ENCODE data around the gene AFAP1L2.

The AFAP1L2 gene

GRCh38 chr10:114404171-114405010, at the start of gene AFAP1L2:
Gene AFAP1L2 (minus strand): TSS chr10:114404502. CDS start chr10:114404455, 47 bp downstream.
- DNase-seq (ENCODE audit: low read depth), result no peak

- no peak for DNase-seq (ENCODE audit: low read depth)
Measured at GRCh38 chr10:114453576-114453975, 49.3 kb upstream of the AFAP1L2 start.

GRCh38 chr10:114448897-114449296, 44.6 kb upstream of the AFAP1L2 start:
- no peak for DNase-seq (ENCODE audit: low read depth)

GRCh38 chr10:114445332-114445731, 41.0 kb upstream of the AFAP1L2 start:
- DNase-seq (ENCODE audit: low read depth), result no peak

GRCh38 chr10:114444819-114445218, 40.5 kb upstream of the AFAP1L2 start:
- DNase-seq (ENCODE audit: low read depth), result no peak

- no peak for DNase-seq (ENCODE audit: low read depth)
Measured at GRCh38 chr10:114442091-114442630, 37.9 kb upstream of the AFAP1L2 start.

GRCh38 chr10:114441107-114441506, 36.8 kb upstream of the AFAP1L2 start:
- DNase-seq (ENCODE audit: low read depth), result no peak

GRCh38 chr10:114437473-114438292, 33.4 kb upstream of the AFAP1L2 start:
- no peak for DNase-seq (ENCODE audit: low read depth)

GRCh38 chr10:114436941-114437340, 32.6 kb upstream of the AFAP1L2 start:
- DNase-seq (ENCODE audit: low read depth), result no peak

GRCh38 chr10:114432566-114433093, 28.3 kb upstream of the AFAP1L2 start:
- DNase-seq (ENCODE audit: low read depth), result no peak

- no peak for DNase-seq (ENCODE audit: low read depth)
Measured at GRCh38 chr10:114431414-114432135, 27.3 kb upstream of the AFAP1L2 start.

- no peak for DNase-seq (ENCODE audit: low read depth)
Measured at GRCh38 chr10:114430688-114431413, 26.5 kb upstream of the AFAP1L2 start.

- DNase-seq (ENCODE audit: low read depth), result no peak
Measured at GRCh38 chr10:114429581-114430335, 25.5 kb upstream of the AFAP1L2 start.

GRCh38 chr10:114427124-114427852, 23.0 kb upstream of the AFAP1L2 start:
- DNase-seq (ENCODE audit: low read depth), result no peak

- DNase-seq (ENCODE audit: low read depth), result no peak
Measured at GRCh38 chr10:114426476-114426875, 22.2 kb upstream of the AFAP1L2 start.

GRCh38 chr10:114420811-114421485, 16.6 kb upstream of the AFAP1L2 start:
- no peak for DNase-seq (ENCODE audit: low read depth)

- DNase-seq (ENCODE audit: low read depth), result no peak
Measured at GRCh38 chr10:114418109-114418508, 13.8 kb upstream of the AFAP1L2 start.

- no peak for DNase-seq (ENCODE audit: low read depth)
Measured at GRCh38 chr10:114412907-114413797, 8.8 kb upstream of the AFAP1L2 start.

Data from stimulated activated CD8-positive, alpha-beta memory T cell treated with anti-CD3 and anti-CD28 coated beads, Interleukin-7, amount 100 ng/mL, for 24 hours (primary cell).